Astrocyte of the spinal cord (primary cell): ENCODE data around the gene CPEB4.

ENCODE experiments used
- DNase-seq: peaks from one replicate; pipeline ENCODE4 v3.0.0; 2011; ENCODE audit warnings: low read depth, low spot score
- H3K4me3 ChIP-seq: 2 replicates; pipeline ENCODE4 v1.5.1; 2011; ENCODE audit warnings: low read depth, mild to moderate bottlenecking, low read length, moderate library complexity
- CTCF ChIP-seq: IDR thresholded peaks from 2 replicates; pipeline ENCODE4 v1.5.1; 2012; ENCODE audit warnings: low read depth, mild to moderate bottlenecking, low read length, inconsistent platforms
- in situ Hi-C: cut with HindIII; loops from 2 replicates; pipeline ENCODE4 v1.10.0; 2017; ENCODE audit warnings: low sequenced_read_pairs

CPEB4 gene

GRCh38 chr5:173981185-173981761 is 93.1 kb downstream of the CPEB4 start:
- DNase-seq, result no peak
- no peak for TF ChIP-seq CTCF
- H3K4me3 ChIP-seq, result no peak overlapping the region
- in situ Hi-C loops, result no loop called here

GRCh38 chr5:173984218-173984617 is 96.1 kb downstream of the CPEB4 start:
- no peak overlapping the region for H3K4me3 ChIP-seq
- peak; percentile 40 for TF ChIP-seq CTCF
- DNase-seq, result peak; percentile 7
- in situ Hi-C loops, result no loop called here

- TF ChIP-seq CTCF, result no peak
- H3K4me3 ChIP-seq, result no peak within 1 kb of the TSS
- no peak for DNase-seq
- in situ Hi-C loops, result no loop called here
Measured at GRCh38 chr5:173988554-173989431, 100.6 kb downstream of the CPEB4 start, which contains the start of gene C5orf47. TSS of gene C5orf47 (plus strand) at chr5:173989170. CDS start at chr5:173989264, 94 bp downstream.

GRCh38 chr5:173989432-173990082 is 101.4 kb downstream of the CPEB4 start:
- TF ChIP-seq CTCF, result no peak
- no peak overlapping the region for H3K4me3 ChIP-seq
- in situ Hi-C loops, result no loop called here
- no peak for DNase-seq

- in situ Hi-C loops, result no loop called here
- no peak overlapping the region for H3K4me3 ChIP-seq
- no peak for DNase-seq
- TF ChIP-seq CTCF, result no peak
Measured at GRCh38 chr5:173997331-173997730, 109.2 kb downstream of the CPEB4 start.

GRCh38 chr5:173998531-173998930 is 110.4 kb downstream of the CPEB4 start:
- no peak for TF ChIP-seq CTCF
- in situ Hi-C loops, result no loop called here
- DNase-seq, result no peak
- H3K4me3 ChIP-seq, result no peak overlapping the region
